DMS53 treated with DMSO at 0.1 percent for 48 hours (cell line): ENCODE measurements around the gene GARS1.

Experiments used
- DNase-seq: peaks from one replicate; lab custom pipeline; 2025; ENCODE audit not compliant: unreplicated experiment; lab: John Stamatoyannopoulos, UW

Gene GARS1

GRCh38 chr7:30678805-30679204 lies 84.1 kb downstream of the GARS1 start:
- no peak for DNase-seq

- DNase-seq, result peak; percentile 77
Measured at GRCh38 chr7:30679664-30680063, 85.0 kb downstream of the GARS1 start.

GRCh38 chr7:30681331-30681797 lies 86.7 kb downstream of the GARS1 start:
- DNase-seq, result no peak

DNA sequence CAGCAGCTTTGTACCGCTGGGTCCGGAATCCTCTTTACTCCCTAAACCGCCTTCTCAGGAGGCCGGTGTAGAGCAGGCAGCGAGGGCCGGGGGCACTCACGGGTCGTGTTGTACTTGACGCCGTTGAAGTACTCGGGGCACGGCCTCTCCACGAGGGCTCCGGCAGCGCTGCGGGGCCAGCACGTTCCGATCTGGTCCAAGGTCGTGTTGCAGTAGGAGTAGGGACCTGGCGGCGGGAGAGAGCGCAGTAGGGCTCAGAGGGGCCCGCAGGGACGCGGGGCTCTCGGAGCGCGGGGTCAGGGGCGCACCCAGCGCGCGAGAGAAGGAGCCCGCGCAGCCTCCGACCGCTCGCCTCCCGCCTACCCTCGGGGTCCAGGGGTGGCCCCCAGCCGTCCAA lies 87.1 kb downstream of the GARS1 start:
- DNase-seq, result no peak

DNA sequence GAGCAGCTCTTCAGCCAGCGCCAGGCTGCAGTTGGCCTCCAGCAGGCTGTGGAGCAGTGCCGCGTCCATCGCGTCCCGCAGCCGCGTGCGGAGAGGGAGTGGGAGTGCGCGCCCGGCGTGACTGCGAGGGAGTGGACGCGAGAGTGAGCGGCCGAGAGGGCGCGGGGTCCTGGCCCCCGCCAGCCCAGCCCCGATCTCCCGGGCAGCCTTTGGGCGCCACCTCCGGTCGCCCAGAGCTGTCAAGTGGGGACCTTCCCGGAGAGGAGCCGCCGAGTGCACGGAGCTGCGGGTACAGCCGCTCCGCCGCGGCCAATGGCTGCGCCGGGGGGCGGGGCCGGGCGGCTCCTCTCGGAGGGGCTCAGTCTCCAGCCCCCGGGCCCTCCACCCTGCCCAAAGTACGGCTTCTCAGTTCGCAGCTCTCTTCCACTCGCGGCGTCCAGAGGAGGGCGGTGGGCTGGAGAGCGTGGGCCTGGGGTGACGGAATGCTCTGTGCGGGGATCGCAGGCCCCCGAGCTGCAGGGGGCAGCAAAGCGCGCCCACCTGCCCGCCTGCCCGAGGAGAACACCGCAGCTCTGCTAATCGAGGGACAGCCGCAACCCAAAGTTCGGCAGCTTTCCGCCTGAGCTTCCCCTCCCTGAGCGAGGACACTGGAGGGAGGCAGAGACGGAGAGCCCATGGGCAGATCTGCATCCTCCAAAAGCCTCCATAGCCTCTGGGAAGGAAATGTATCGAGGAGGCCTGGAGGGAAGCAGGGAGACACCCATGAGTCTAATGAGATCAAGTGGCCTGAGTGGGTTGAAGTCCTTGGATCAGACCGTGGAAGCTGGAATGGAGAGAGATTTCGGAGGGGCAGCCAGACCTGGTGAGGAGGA lies 87.8 kb downstream of the GARS1 start, which contains the start of gene CRHR2:
TSS of gene CRHR2 (minus strand) at position 245 of the 872 bp plus-strand sequence. CDS start at position 69, 176 bp downstream.
- peak; percentile 46 for DNase-seq

GRCh38 chr7:30683306-30683705 lies 88.6 kb downstream of the GARS1 start:
- no peak for DNase-seq
